ENCODE data around the gene GNAI3. TPM values are rescaled to one million over a fixed set of nuclear protein-coding genes. Genes with fewer than 3 reads are reported as not detected.

The GNAI3 gene
- total and polyA plus RNA-seq, 2 of the 13 experiments (the other 11 are each of a cell fraction or from before 2014, with no cell fraction given), result 4.3 to 9.0 TPM

- TF ChIP-seq ZNF720 (CRISPR knock-in tag; IDR thresholded peaks at IDR 0.05) (no peak), THAP9 (CRISPR knock-in tag; IDR thresholded peaks at IDR 0.05; ENCODE audit: borderline replicate concordance) (no peak), KDM1A (CRISPR knock-in tag; IDR thresholded peaks at IDR 0.05) (no peak), SIN3B (IDR thresholded peaks at IDR 0.05; ENCODE audit: low read length) (no peak), ZNF263 (CRISPR knock-in tag; IDR thresholded peaks at IDR 0.05) (no peak), ZMYM3 (CRISPR knock-in tag; IDR thresholded peaks at IDR 0.05) (peak; percentile 65; the same call in 1 of the 2 replicates), RBM22 (optimal IDR thresholded peaks at IDR 0.05; ENCODE audit: low read length) (no peak), CTCF (CRISPR knock-in tag; IDR thresholded peaks at IDR 0.05) (peak; percentile 41), ZNF276 (CRISPR knock-in tag; IDR thresholded peaks at IDR 0.05; ENCODE audit: low read depth) (no peak), CBX1 (IDR thresholded peaks at IDR 0.05; ENCODE audit: low read depth) (no peak), MAFK (conservative IDR thresholded peaks at IDR 0.05 in 1 of 2, IDR thresholded peaks at IDR 0.05 in 1 of 2; ENCODE audit: low read length in 2 of 2) (peak; percentile 31 to 38; a peak in 2 of 4 replicates), ETS1 (CRISPR knock-in tag; IDR thresholded peaks at IDR 0.05) (no peak), ZNF331 (CRISPR knock-in tag; IDR thresholded peaks at IDR 0.05) (no peak), KAT8 (CRISPR knock-in tag; IDR thresholded peaks at IDR 0.05) (no peak), CC2D1A (CRISPR knock-in tag; IDR thresholded peaks at IDR 0.05) (no peak), GPN1 (CRISPR knock-in tag; IDR thresholded peaks at IDR 0.05; ENCODE audit: borderline replicate concordance) (no peak), ZNF280B (CRISPR knock-in tag; IDR thresholded peaks at IDR 0.05; ENCODE audit: borderline replicate concordance) (no peak), SIX1 (CRISPR knock-in tag; IDR thresholded peaks at IDR 0.05; ENCODE audit: borderline replicate concordance) (no peak), ARNT (IDR thresholded peaks at IDR 0.05) (no peak), ZNF354B (CRISPR knock-in tag; IDR thresholded peaks at IDR 0.05) (no peak)
These were observed 88.0 kb downstream of the GNAI3 start (continued) for GRCh38 chr1:109636201-109636952.
